Heart right ventricle (tissue), 16 donors: Measurements from ENCODE around the gene FBXW4. TPM values are rescaled to one million over a fixed set of nuclear protein-coding genes. Genes with fewer than 3 reads are reported as not detected.

Experiments
- ATAC-seq, 8 donors: fragments of 200-7000 bp; cut with Tn5 transposase; one replicate each; pipeline ENCODE4 v1.9.1; 2020; ENCODE audit warnings: mild to moderate bottlenecking in 8 of 8, moderate library complexity in 8 of 8, moderate number of reproducible peaks in 1 of 8
- DNase-seq, 2 donors: peaks; one replicate each; pipeline ENCODE4 v3.0.0-alpha.2; 2020
- H3K27ac ChIP-seq, 10 donors: fragments of 200-600 bp; sonication (generic) in 2 of 10; one replicate each; pipeline versions ENCODE4 v1.5.0 to v1.8.0; 2020 to 2022; ENCODE audit warnings: mild to moderate bottlenecking in 3 of 10
- H3K27me3 ChIP-seq, 7 donors: fragments of 200-600 bp; one replicate each; pipeline ENCODE4 v1.8.0; 2021 to 2022; ENCODE audit warnings: mild to moderate bottlenecking in 2 of 7
- H3K36me3 ChIP-seq, 9 donors: fragments of 200-600 bp; sonication (generic) in 1 of 9; one replicate each; pipeline versions ENCODE4 v1.5.0 to v1.8.0; 2020 to 2022; ENCODE audit warnings: mild to moderate bottlenecking in 2 of 9
- H3K4me1 ChIP-seq, 9 donors: fragments of 200-600 bp; sonication (generic) in 1 of 9; one replicate each; pipeline versions ENCODE4 v1.5.0 to v1.8.0; 2020 to 2022; ENCODE audit warnings: mild to moderate bottlenecking in 4 of 9
- H3K4me3 ChIP-seq, 10 donors: fragments of 200-600 bp; sonication (generic) in 2 of 10; one replicate each; pipeline versions ENCODE4 v1.5.0 to v1.8.0; 2020 to 2022; ENCODE audit warnings: mild to moderate bottlenecking in 7 of 10, moderate library complexity in 2 of 10
- H3K9me3 ChIP-seq, 11 donors: fragments of 200-600 bp in 10 of 11; sonication (generic) in 2 of 11; one replicate each; pipeline versions ENCODE4 v1.5.0 to v1.8.0; 2013 to 2022; ENCODE audit warnings: mild to moderate bottlenecking in 2 of 11, control low read depth in 1 of 11, moderate library complexity in 1 of 11
- CTCF ChIP-seq, 9 donors: fragments of 200-600 bp; sonication (generic) in 2 of 9; IDR thresholded peaks; one replicate each; pipeline versions ENCODE4 v1.5.0 to v1.8.0; 2021 to 2022; ENCODE audit warnings: antibody characterized with exemption in 9 of 9, mild to moderate bottlenecking in 5 of 9, moderate library complexity in 1 of 9
- WGBS, 2 donors: extraction: QIAGEN DNeasy Blood & Tissue Kit; methylation state at CpG; one replicate each; pipeline ENCODE4 v1.1.7; 2013; ENCODE audit warnings: inconsistent platforms in 1 of 2; 5-methylcytosine and 5-hydroxymethylcytosine counted together
- intact Hi-C, 10 donors: fragments of 100-400 bp; cut with DNase I; formaldehyde crosslinking; loops; one replicate each; pipeline versions ENCODE4 v1.11.1 to v1.14.2; 2022
- polyA plus RNA-seq, 2 donors: library from polyadenylated mRNA; stranded (reverse); fragments of 200-250 nt; gene quantifications; one replicate each; pipeline ENCODE4 v1.2.3, GENCODE V29; 2013
- total RNA-seq, 10 donors: library from RNA; stranded (reverse); fragmentation: NEBNext Ultra II Directional in 3 of 10; extraction: Animal tissue kit (Norgen Biotek cat#: 25700) in 3 of 10; gene quantifications; one replicate each; pipeline versions ENCODE4 v1.2.1 to v1.2.4, GENCODE V29; 2021 to 2023
- donor health status: Arrhythmogenic right ventricular cardiomyopathy.
- donor health status: ischemic (EF 13 %, LVEDD 7.1; RV severe dilation, severe dysfunction).
- donor health status: healthy with polysubstance abuse.
- donor health status: DM: no; HTN: yes; CAD: no.
- donor health status: DM: no; HTN: no; CAD: no.
- donor health status: ischemic (EF 25% LVEDD 6.9; RV normal size, moderate dysfunction).
- donor health status: ischemic (EF 25% LVEDD 5.7; RV mildly dilated, moderate dysfunction).
- donor health status: healthy.
- donor health status: DM: yes; HTN: yes; CAD: no.
- donor health status: Ischemic cardiomyopathy.
- donor health status: ischemic (EF 35%, LVEDD 5.7; RV mildly dilated, moderate dysfunction).
- donor health status: nonischemic (EF 11% LVEDD 7.7; RV severe dilation, severe dysfunction).
- donor health status: DM: yes; HTN: yes; CAD: no.
- donor health status: PGD.
- donor health status: ischemic (EF 29% LVEDD 5.4; RV normal size, mild dysfunction).
- donor health status: nonischemic (EF 23%, LVEDD 6.1; RV moderate dilation, normal function).

Gene FBXW4
- total and polyA plus RNA-seq, 12 donors: 31.8 to 118 (median 92.1) TPM

DNA sequence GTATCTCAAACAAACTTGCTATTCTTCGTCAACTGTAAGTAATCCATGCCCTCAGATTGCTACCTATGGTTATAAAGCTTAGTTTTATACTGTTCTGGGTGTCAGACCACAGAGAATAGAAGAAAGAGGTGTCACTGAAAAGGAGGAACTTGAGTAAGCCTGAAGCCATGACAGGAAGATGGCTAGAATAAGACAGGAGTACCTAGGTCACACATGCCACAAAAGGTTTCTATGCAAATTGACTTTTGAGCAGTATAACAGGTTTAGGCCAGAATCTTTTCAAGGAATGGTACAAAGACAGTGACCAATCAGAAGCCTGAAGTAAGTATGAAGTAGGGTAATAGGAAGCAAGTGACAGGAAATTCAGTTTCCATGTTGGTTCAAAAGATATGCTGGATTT, 23.5 kb downstream of the FBXW4 start:
- Histone ChIP-seq H3K4me3 (no peak overlapping the region), H3K9me3 (peaks cover 0 to 6% (median under 1%) of the 10 kb centered on the region in 11 donors), H3K36me3 (peaks cover 0 to 100% (median 60%) of the 10 kb centered on the region in 9 donors), H3K4me1 (peaks cover 0 to 28% (median 14%) of the 10 kb centered on the region in 9 donors), H3K27ac (no peak overlapping the region), H3K27me3 (no peaks in the 10 kb centered on the region)
- ATAC-seq (no peak), DNase-seq (no peak)
- WGBS, 2 donors: 96 to 100% methylated on average over 1 of the region's 1 CpG
- TF ChIP-seq CTCF (IDR thresholded peaks at IDR 0.05): no peak
- intact Hi-C loops: no loop called here

- no peak for TF ChIP-seq CTCF (IDR thresholded peaks at IDR 0.05)
- H3K27ac ChIP-seq: no peak overlapping the region
- intact Hi-C loops: no loop called here
- H3K9me3 ChIP-seq: no peaks in the 10 kb centered on the region
- H3K27me3 ChIP-seq: no peaks in the 10 kb centered on the region
- H3K4me3 ChIP-seq: no peak overlapping the region
- H3K36me3 ChIP-seq: peaks cover 0 to 100% (median 65%) of the 10 kb centered on the region in 9 donors
- ATAC-seq (no peak), DNase-seq (no peak)
- H3K4me1 ChIP-seq: peaks cover 0 to 28% (median 14%) of the 10 kb centered on the region in 9 donors
These were observed 24.3 kb downstream of the FBXW4 start for GRCh38 chr10:101670635-101671034.

- Histone ChIP-seq H3K9me3 (no peaks in the 10 kb centered on the region), H3K36me3 (peaks cover 0 to 100% (median 65%) of the 10 kb centered on the region in 9 donors), H3K27me3 (no peaks in the 10 kb centered on the region), H3K4me1 (peaks cover 0 to 28% (median 14%) of the 10 kb centered on the region in 9 donors), H3K27ac (no peak overlapping the region), H3K4me3 (no peak overlapping the region)
- no peak for TF ChIP-seq CTCF (IDR thresholded peaks at IDR 0.05)
- intact Hi-C loops: no loop called here
- DNase-seq (no peak), ATAC-seq (no peak)
- WGBS, 2 donors: 94 to 95% methylated on average over 2 of the region's 2 CpGs
These were observed 25.8 kb downstream of the FBXW4 start for GRCh38 chr10:101669181-101669580.

- no peaks in the 10 kb centered on the region for H3K9me3 ChIP-seq
- intact Hi-C loops: no loop called here
- DNase-seq (no peak), ATAC-seq (no peak)
- no peak overlapping the region for H3K4me3 ChIP-seq
- H3K4me1 ChIP-seq: peaks cover 0 to 28% (median 14%) of the 10 kb centered on the region in 9 donors
- H3K27me3 ChIP-seq: no peaks in the 10 kb centered on the region
- 41 to 59% methylated on average over 1 of the region's 1 CpG for WGBS, 2 donors
- peaks cover 0 to 100% (median 66%) of the 10 kb centered on the region in 9 donors for H3K36me3 ChIP-seq
- no peak overlapping the region for H3K27ac ChIP-seq
- TF ChIP-seq CTCF (IDR thresholded peaks at IDR 0.05): no peak
These were observed 26.4 kb downstream of the FBXW4 start for GRCh38 chr10:101668566-101668965.
